Measurements from ENCODE around the gene GATD1.
A peak's percentile ranks its signal among the peaks of the same experiment; 100 is the strongest.

Gene GATD1

DNA sequence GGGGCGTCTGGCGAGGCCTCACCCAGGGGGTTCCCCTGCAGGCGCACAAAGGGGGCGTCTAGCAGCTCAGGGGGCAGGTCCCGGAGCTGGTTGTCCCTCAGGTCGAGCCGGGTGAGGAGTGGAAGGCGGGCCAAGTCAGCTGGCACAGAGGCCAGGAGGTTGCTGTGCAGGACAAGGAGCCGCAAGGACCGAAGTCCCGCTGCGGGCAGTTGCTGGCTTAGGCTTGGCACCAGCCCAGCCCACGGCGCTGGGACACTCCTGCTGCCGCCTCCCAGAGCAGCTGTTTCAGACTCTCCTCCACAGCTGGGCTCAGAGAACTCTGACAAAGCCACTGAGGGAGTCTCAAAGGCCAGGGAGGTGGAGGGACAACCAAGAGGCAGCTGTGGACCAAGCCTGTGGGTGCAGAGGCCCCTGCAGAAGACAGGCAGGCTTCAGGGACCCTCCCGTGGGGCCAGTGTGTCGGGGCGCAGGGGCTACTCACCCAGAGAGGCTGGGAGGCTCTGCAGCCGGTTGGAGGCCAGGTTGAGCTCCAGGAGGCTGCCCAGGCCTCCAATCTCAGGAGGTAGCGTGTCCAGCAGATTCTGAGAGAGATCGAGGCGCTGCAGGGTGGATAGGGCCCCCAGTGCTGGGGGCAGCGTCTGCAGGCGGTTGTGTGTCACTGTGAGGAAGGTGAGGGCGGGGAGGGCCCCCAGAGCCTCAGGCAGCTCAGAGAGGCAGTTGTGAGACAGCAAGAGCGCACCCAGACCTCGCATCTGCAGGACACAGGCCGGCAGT lies 25.6 kb upstream of the GATD1 start:
- H3K4me3 ChIP-seq (replicated peaks; ENCODE audit: low read depth, low read length): peak overlapping the region; percentile 64

DNA sequence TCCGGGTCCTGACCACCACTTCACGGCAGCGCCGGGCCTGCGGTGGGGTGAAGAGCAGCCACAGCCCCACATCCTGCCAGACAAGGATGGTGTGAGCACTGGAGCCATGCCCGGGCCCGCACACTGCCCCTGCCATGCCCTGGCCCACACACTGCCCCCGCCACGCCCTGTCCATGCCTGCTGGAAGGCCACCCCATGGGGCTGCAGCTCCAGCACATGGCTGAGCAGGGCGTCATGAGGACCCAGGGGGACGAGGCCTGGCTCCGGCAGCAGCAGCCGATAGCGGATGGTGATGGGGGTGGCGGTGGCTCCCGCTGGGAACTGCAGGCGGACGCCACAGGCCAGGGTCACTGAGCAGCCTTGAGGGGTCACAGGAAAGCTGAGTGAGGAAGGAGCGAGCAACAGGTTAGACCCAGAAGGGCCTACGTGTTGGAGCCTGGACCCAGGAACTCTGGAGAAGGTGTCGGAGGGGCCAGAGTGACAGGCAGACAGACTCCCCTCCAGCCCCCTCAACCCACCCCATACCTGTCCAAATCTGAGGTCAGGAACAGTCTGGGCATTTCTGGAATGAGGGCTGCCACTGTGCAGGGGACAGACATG lies 24.8 kb upstream of the GATD1 start:
- Histone ChIP-seq H3K4me3 (replicated peaks; ENCODE audit: low read depth, low read length) (no peak overlapping the region), H3K27me3 (replicated peaks; ENCODE audit: control insufficient read depth, insufficient read depth, low read length) (no peaks in the 10 kb centered on the region), H3K36me3 (ENCODE audit: control insufficient read depth, insufficient read depth, low read length) (peaks cover 10% of the 10 kb centered on the region)
- TF ChIP-seq, protein P1, sequence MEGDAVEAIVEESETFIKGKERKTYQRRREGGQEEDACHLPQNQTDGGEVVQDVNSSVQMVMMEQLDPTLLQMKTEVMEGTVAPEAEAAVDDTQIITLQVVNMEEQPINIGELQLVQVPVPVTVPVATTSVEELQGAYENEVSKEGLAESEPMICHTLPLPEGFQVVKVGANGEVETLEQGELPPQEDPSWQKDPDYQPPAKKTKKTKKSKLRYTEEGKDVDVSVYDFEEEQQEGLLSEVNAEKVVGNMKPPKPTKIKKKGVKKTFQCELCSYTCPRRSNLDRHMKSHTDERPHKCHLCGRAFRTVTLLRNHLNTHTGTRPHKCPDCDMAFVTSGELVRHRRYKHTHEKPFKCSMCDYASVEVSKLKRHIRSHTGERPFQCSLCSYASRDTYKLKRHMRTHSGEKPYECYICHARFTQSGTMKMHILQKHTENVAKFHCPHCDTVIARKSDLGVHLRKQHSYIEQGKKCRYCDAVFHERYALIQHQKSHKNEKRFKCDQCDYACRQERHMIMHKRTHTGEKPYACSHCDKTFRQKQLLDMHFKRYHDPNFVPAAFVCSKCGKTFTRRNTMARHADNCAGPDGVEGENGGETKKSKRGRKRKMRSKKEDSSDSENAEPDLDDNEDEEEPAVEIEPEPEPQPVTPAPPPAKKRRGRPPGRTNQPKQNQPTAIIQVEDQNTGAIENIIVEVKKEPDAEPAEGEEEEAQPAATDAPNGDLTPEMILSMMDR (IDR thresholded peaks at IDR 0.05; ENCODE audit: insufficient read depth, low read length, poor library complexity, severe bottlenecking): no peak
- no peak for DNase-seq (ENCODE audit: extremely low read depth, insufficient read length)

More for the DNA sequence above, 25.6 kb upstream of the GATD1 start:
- Histone ChIP-seq H3K27me3 (replicated peaks; ENCODE audit: control insufficient read depth, insufficient read depth, low read length) (no peaks in the 10 kb centered on the region), H3K36me3 (ENCODE audit: control insufficient read depth, insufficient read depth, low read length) (peaks cover 10% of the 10 kb centered on the region)
- TF ChIP-seq, protein P1 (IDR thresholded peaks at IDR 0.05; ENCODE audit: insufficient read depth, low read length, poor library complexity, severe bottlenecking): no peak
- DNase-seq (ENCODE audit: extremely low read depth, insufficient read length): no peak

DNA sequence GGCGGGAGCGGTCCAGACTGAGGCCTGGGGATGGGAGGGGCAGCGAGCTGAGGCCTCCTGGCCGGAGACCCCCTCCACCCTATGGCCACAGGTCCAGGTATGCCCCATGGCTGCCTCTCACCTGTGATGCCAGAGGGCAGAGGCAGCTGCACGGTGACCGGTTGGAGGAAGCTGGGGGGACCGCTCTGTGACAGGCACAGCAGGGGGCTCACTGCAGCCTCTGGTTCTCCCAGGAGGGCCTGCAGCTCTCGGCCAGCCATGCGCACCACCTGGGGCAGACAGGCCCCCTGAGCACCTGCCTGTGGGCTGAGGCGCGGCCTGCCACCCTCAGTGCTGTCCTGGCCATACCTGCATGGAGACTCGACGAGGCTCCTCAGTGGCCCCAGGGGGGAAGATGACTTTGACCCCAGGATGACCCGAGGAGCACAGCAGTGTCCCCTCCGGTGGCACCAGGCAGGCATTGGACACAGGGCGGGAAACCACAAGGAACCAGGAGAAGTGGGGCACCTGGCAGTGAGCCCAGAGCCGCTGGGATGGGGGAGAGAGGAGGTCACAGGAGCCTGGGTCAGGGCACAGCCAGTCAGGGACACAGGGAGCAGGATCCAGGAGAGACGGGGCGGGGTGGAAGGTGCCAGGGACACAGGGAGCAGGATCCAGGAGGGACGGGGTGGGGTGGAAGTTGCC lies 24.0 kb upstream of the GATD1 start:
- TF ChIP-seq, protein P1 (IDR thresholded peaks at IDR 0.05; ENCODE audit: insufficient read depth, low read length, poor library complexity, severe bottlenecking): no peak
- H3K36me3 ChIP-seq (ENCODE audit: control insufficient read depth, insufficient read depth, low read length): peaks cover 10% of the 10 kb centered on the region
- no peak overlapping the region for H3K4me3 ChIP-seq (replicated peaks; ENCODE audit: low read depth, low read length)
- no peak for DNase-seq (ENCODE audit: extremely low read depth, insufficient read length)
- no peaks in the 10 kb centered on the region for H3K27me3 ChIP-seq (replicated peaks; ENCODE audit: control insufficient read depth, insufficient read depth, low read length)

DNA sequence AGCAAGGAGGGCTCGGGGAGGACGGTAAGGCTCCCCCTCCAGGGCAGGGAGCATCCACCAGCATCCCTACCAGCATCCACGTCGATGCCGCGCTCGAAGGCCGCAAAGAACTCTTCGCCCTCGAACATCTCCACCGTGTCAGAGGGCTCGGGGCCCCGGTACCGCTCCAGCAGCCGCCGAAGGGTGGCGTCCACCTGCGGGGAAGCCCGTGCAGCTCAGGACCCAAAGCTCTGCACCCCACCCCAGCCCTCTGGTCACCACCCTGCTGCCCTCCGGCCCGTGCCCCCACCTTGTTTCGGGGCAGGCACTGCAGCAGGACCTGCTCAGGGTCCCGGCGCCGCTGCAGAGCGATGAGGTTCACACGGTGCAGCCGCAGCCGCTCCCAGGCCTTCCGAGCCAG lies 23.2 kb upstream of the GATD1 start:
- Histone ChIP-seq H3K27me3 (replicated peaks; ENCODE audit: control insufficient read depth, insufficient read depth, low read length) (no peaks in the 10 kb centered on the region), H3K36me3 (ENCODE audit: control insufficient read depth, insufficient read depth, low read length) (peaks cover 10% of the 10 kb centered on the region), H3K4me3 (replicated peaks; ENCODE audit: low read depth, low read length) (no peak overlapping the region)
- TF ChIP-seq, protein P1 (IDR thresholded peaks at IDR 0.05; ENCODE audit: insufficient read depth, low read length, poor library complexity, severe bottlenecking): no peak
- DNase-seq (ENCODE audit: extremely low read depth, insufficient read length): no peak

DNA sequence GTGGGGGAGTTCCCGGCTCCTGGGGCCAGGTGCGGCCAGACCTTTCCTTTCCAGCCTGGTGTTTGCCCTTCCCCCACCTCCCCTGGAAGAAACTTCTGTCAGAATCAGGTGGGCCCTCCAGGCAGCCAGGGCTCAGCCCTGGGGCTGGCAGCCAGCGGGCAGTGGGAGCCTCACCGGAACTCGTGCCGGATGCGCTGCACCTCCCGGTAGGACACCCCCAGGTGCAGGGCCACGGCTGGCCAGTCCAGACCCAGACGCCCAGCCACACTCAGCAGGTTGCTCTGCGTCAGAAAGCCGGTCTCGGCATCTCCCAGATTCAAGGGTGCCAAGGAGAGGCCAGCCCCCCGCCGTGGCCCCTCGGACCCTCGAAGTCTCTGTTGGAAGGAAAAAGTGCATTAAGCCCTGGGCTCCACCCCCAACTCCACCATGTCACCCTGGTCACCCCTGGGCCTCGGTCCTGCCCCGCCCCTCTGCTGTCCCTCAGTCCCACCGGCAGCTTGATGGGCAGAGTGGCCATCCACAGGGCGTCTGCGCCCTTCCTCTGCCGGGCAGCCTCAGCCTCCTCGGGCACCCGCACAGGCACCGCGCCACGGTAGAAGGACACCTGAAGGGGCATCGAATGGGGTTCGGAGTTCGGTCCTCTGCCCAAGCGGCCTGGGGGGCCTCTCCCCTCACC lies 22.5 kb upstream of the GATD1 start:
- DNase-seq (ENCODE audit: extremely low read depth, insufficient read length): no peak
- no peak overlapping the region for H3K4me3 ChIP-seq (replicated peaks; ENCODE audit: low read depth, low read length)
- no peaks in the 10 kb centered on the region for H3K27me3 ChIP-seq (replicated peaks; ENCODE audit: control insufficient read depth, insufficient read depth, low read length)
- H3K36me3 ChIP-seq (ENCODE audit: control insufficient read depth, insufficient read depth, low read length): peaks cover 10% of the 10 kb centered on the region
- TF ChIP-seq, protein P1 (IDR thresholded peaks at IDR 0.05; ENCODE audit: insufficient read depth, low read length, poor library complexity, severe bottlenecking): no peak
